Fibroblast of peridontal ligament (primary cell): ENCODE measurements around the gene ESPL1.
"Not testable (repeated sequence)": the region's sequence is repeated elsewhere in the genome, so short reads cannot be mapped to it uniquely, and the experiment has no call there.

Experiments used
- DNase-seq: peaks from one replicate; pipeline ENCODE4 v3.0.0-alpha.2; 2010; ENCODE audit errors: extremely low read depth

The ESPL1 gene

DNA sequence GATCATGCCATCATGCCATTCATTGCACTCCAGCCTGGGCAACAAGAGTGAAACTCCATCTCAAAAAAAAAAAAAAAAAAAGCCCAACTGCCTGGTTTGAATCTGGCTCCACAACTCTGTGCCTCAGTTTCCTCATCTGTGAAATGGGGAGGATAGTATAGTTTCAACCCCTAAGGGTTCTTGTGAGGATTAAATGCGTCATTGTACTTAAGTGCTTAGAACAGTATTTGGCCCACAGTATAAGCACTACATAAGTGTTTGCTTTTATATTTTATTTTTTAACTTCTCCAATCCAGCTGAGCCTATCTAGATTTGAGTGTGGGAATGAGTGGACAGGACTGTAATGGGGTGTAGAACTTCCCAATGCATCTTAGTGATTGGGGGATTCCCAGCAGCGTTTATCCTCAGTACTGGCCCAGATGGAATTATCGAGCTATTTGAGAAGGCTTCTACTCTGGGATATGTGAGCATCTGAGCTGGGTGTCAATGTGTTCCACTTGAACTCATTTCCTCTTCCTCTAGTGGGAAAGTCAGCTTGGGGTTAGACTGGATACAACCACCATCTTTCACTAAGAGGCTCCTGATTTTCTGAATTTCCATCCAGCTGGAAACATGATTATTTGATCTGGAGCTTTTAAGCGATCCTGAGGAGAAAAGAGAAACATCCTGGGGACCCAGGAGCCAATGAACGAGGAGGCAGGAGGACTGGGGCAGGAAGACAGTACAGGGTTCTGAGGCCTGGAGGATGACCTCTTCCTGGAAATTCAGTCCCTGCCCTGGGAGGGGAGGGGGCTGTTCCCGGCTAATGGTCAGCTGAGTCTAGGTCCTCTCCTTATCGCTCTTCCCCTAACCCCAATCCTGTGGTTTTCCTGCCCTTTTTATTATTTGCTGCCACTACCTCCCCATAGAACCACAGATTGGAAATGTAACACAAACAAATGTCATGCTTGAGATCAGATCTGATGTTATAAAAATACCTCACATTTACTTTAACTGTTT lies 9.3 kb upstream of the ESPL1 start:
- no peak for DNase-seq

DNA sequence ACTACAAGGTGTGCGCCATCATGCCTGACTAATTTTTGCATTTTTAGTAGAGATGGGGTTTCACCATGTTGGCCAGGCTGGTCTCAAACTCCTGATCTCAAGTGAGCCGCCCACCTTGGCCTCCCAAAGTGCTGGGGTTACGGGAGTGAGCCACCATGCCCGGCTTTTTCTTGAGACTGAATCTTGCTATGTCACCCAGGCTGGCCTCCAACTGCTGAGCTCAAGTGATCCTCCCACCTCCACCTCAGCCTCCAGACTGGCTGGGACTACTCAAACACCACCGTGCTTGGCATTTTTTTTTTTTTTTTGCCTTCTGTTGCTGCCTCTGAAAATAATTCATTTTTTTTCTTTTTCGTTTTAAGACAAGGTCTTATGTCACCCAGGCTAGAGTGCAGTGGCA lies 8.2 kb upstream of the ESPL1 start:
- no peak for DNase-seq

DNA sequence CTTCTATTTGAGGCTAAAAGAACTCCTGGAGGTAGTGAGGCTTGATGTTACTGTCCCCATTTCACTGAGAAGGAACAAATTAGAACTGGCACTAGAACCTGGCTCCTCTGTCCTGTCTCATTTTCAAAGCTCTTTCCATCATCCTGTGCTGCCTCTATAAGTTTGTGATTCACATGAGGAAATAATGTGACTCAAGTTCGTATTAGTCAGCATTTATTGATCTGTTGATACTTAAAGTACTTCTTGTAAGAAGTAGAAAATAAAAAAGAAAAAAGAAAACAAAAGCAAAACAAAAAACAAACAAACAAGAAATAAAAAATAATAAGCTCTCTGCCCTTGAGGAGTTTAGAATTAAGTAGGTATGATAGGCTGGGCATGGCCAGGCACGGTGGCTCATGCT lies 2.3 kb upstream of the ESPL1 start:
- no peak for DNase-seq

DNA sequence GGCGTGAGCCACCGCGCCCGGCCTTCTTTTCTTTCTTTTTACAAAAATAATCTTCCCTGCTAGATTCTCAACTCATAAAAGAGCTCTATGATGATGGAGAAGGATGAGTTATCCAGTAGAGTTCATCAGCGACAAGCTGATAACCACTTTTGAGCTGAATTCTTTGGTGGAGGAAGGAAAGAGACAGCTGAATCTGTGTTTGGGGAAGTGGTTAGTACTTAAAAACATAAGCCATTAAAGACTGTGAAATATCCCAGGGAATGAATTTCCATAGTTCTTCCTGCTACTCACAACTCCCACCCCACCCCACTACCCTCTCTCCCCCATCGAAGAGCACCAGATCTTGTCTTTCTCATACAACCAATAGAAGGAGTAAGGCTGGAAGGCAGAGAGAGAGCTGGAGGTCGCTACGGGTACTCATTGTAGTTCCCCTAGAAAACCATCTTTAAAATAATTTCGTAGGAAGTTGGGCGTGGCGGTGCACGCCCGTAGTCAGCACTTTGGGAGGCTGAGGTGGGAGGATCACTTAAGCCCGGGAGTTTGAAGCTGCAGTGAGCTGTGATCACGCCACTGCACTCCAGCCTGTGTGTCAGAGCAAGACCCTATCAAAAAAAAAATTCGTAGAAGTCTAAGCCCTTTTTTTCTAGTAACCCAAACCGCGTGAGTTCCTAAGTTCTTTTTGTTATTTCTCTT lies 647 bp upstream of the ESPL1 start:
- no peak for DNase-seq

DNA sequence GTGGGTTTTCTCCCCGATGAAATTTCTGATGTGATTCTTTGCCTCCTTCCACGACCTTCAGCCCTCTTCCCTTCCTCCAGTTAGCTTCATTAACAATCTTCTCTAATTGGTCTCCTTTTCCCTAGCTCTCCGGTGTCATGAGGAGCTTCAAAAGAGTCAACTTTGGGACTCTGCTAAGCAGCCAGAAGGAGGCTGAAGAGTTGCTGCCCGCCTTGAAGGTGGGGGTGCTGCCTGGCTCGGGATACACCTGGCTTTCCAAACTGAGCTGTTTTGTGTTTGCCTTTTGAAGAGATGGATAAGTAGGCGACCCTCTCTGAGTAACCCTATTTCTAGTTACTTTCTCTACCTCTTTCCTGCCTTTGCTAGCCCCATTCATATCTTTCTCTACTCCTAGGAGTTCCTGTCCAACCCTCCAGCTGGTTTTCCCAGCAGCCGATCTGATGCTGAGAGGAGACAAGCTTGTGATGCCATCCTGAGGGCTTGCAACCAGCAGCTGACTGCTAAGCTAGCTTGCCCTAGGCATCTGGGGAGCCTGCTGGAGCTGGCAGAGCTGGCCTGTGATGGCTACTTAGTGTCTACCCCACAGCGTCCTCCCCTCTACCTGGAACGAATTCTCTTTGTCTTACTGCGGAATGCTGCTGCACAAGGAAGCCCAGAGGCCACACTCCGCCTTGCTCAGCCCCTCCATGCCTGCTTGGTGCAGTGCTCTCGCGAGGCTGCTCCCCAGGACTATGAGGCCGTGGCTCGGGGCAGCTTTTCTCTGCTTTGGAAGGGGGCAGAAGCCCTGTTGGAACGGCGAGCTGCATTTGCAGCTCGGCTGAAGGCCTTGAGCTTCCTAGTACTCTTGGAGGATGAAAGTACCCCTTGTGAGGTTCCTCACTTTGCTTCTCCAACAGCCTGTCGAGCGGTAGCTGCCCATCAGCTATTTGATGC lies 797 bp downstream of the ESPL1 start:
- DNase-seq: no peak

DNA sequence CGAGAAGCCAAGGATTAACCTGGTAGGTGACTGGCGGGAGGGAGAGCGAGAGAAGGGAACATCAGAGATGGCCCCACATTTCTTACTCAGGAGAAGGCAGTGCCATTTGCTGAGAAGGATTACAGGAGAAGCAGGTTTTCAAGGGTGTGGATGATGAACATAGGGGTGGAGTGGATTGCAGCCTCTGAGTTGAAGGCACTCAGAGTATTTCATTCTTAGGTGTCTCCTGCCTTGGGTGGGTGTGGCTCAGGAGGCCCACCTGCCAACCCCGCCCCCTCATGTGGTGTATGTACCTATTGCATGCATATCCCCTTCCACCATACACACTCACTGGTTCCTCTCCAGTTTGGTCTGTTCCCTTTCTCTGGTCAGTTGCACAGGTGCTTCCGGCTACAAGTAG lies 6.3 kb downstream of the ESPL1 start:
- DNase-seq: no peak

DNA sequence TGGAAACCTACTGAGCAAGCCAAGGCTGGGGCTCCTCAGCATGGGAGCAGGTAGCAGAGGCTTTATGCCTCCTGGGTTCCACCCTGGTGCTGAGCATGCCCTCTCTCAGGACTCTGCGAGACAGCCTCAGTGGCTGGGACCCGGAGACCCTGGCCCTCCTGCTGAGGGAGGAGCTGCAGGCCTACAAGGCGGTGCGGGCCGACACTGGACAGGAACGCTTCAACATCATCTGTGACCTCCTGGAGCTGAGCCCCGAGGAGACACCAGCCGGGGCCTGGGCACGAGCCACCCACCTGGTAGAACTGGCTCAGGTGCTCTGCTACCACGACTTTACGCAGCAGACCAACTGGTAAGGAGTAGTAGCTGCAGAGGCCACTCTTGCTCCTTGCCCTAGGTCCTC lies 8.4 kb downstream of the ESPL1 start:
- DNase-seq: no peak

DNA sequence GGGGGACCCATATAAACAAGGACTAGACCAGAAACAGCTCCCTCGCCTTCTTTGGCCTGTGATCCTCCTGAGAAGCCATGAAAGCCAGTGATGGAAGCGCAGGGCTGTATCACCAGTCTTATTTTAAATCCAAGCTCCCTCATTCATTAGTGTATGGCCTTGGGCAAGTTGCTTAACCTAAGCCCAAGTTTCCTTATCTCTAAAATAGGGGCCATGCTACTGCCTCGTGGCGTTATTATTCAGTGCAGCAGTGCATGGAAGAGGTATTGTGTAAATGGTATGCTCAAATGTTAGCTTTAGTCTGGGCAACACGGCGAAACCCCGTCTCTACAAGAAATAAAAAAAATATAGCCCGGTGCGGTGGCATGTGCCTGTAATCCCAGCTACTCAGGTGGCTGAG lies 9.9 kb downstream of the ESPL1 start:
- DNase-seq: no peak

DNA sequence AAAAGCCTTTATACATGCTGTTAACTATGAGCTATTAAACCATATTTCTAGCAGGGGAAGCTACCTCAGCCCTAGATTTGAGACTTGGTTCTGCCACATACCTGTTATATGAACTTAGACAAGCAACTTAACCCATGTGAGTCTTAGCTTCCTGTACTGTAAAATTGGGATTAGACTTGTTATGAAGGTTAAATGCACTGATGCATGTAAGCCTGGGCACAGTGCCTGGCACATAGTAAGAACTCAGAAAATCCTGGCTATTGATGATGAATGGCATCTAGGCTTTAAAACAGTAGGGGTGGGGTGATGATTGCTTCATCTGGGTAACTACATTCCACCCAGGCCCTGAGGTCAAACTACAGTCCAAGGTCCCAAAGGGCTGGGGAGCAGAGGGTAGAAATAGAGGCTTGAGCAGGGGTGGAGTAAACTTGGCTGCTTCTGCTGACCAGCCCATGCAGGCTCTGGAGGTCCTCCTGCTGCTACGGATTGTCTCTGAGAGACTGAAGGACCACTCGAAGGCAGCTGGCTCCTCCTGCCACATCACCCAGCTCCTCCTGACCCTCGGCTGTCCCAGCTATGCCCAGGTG lies 11.3 kb downstream of the ESPL1 start:
- DNase-seq: no peak

DNA sequence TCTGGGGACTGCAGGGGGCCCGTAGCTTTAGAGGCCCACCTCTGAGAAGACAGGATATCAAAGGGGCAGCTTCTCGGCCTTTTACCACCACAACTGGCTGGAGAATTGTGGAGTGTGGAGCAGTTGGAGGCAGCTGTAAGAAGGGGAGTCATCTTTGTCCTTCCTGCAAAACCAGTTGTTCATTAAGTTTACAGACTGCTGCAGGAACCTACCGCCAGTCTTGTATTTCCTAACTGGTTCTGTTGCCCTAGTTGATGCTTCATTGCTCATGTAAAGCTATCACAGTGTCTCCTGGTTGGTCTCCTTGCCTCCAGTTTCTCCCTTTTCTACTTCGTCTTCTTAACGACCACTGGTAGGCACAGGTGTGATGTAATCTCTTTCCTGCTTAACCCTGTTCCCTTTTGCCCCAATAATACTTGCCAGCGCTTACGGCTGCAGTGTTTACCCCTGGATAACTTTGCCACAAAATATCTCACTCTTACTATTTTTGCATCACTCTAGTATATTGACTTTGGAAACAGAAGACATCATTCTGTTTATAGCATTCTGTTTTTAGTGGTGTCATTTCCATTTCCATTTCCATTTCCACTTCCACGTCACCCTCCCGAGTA lies 11.9 kb downstream of the ESPL1 start:
- no peak for DNase-seq

DNA sequence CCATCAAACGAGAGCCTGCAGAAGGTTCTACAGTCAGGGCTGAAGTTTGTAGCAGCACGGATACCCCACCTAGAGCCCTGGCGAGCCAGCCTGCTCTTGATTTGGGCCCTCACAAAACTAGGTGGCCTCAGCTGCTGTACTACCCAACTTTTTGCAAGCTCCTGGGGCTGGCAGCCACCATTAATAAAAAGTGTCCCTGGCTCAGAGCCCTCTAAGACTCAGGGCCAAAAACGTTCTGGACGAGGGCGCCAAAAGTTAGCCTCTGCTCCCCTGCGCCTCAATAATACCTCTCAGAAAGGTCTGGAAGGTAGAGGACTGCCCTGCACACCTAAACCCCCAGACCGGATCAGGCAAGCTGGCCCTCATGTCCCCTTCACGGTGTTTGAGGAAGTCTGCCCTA lies 18.3 kb downstream of the ESPL1 start:
- no peak for DNase-seq

DNA sequence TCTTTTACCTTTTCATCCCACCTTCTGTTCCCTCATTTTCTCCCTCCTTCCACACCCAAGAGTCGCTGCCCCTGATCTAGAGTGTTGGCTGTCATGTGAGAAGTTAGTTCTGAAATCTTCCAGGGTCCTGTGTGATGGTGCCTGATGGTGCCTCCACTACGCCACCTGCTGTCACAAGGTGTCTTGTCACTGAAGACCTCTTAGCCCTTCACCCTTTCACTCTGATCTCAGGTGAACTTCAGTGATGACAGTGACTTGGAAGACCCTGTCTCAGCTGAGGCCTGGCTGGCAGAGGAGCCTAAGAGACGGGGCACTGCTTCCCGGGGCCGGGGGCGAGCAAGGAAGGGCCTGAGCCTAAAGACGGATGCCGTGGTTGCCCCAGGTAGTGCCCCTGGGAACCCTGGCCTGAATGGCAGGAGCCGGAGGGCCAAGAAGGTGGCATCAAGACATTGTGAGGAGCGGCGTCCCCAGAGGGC lies 19.7 kb downstream of the ESPL1 start:
- peak; percentile 77 for DNase-seq

DNA sequence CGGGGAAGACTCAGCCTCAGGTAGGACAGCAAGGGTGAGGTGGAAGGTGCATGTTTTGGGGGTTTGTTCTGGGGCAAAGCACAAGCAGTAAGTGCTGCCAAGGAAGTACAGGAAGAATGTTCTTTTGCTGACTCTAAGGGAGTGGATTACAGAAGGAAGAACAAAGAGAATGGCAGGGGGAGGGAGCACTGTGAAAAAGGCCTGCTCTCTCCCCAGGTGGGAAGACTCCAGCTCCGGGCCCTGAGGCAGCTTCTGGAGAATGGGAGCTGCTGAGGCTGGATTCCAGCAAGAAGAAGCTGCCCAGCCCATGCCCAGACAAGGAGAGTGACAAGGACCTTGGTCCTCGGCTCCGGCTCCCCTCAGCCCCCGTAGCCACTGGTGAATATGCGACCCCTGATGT lies 20.2 kb downstream of the ESPL1 start:
- DNase-seq: no peak

DNA sequence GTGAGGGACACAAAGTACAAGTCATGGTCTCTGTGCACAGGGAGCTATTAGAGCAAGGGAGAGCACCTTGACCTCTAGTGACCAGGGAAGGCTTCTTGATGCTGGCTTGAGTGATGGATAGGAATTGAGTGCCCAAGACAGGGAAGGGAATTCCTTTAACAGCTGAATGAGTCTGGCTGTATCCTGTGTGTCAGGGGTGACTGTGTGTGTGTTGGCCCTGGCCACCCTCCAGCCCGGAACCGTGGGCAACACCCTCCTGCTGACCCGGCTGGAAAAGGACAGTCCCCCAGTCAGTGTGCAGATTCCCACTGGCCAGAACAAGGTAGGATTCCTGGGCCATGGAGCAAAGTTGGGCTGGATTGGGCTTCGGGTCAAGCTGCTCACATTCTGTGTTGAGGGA lies 21.8 kb downstream of the ESPL1 start:
- DNase-seq: peak; percentile 15

DNA sequence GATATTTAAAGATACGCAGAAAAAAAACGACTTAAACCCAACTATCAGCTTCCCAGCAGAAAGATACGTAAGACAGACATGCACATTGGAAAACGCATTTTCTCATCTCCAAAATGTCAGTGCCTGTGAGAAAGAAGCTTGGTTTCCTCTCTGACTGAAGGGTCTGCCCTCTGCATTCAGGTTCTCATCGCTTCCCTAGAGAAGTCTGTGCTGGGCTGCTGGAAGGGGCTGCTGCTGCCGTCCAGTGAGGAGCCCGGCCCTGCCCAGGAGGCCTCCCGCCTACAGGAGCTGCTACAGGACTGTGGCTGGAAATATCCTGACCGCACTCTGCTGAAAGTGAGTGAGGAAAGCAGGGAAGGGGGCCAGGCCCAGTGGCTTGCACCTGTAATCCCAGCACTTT lies 22.6 kb downstream of the ESPL1 start:
- DNase-seq: peak; percentile 47

DNA sequence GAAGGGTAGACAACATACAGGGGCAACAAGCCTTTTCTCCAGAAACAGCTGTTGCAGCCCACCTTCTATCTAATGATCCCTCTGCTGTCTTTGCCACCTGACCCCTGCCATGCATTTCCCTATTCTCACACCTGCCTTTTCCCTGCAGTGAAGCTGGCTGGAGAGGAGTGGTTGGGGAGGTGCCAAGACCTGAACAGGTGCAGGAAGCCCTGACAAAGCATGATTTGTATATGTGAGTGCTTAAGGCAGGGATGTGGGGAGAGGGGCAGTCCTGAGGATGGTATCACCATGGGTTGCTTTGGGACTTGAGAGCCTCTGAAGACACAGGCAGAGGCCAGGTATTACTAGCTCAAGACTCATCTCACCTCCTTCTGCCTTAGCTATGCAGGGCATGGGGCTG lies 24.3 kb downstream of the ESPL1 start:
- no peak for DNase-seq

DNA sequence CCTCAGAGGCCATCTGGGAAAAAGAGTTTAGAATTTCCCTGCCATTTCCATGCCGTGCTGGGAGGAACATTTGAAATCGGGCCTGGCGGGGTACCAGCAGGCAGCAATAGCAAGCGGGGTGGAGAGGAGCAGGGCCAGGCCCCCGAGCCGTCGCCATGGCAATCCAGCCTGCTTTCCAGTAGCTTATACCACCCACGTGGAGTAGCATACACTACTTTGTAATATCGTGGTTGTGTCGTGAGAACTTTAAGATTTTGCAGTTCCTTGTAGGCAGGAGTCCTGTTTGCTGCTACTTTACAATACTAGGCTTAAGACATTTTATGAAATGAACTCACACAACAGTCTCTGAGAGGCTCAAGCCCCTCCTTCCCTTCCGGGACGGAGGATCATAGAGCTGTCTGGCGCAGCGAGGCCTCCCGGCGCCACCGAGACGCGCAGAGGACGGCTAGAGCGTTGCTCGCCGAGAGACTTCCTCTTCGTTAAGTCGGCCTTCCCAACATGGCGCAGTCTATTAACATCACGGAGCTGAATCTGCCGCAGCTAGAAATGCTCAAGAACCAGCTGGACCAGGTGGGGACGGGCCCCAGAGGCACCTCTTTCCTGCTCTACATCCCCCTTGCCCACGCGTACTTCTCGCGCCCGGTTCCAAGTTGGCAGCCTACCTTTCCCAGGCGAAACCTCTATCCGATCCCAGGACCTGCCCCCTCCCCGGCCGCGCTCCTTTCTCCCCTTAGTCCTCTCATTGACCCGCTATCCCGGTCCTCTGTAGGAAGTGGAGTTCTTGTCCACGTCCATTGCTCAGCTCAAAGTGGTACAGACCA lies 27.2 kb downstream of the ESPL1 start, which contains the start of gene PFDN5:
PFDN5 (plus strand) TSS at position 473 of the 821 bp plus-strand sequence; CDS start at position 499, 26 bp downstream.
- peak; percentile 92 for DNase-seq

DNA sequence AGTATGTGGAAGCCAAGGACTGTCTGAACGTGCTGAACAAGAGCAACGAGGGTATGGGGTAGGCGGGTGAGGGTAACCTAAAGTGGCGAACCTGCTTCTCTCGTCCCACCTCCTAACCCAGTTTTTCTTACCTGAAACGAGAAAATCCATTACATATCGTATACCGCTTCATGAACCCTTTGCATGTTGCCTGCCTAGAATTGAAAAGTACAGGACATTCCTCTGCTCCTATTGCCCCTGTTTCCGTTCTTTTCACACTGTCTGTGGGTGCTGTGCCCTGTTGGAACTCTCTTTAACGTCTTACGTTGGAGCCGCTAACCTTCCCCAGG lies 27.8 kb downstream of the ESPL1 start:
- DNase-seq: no peak

DNA sequence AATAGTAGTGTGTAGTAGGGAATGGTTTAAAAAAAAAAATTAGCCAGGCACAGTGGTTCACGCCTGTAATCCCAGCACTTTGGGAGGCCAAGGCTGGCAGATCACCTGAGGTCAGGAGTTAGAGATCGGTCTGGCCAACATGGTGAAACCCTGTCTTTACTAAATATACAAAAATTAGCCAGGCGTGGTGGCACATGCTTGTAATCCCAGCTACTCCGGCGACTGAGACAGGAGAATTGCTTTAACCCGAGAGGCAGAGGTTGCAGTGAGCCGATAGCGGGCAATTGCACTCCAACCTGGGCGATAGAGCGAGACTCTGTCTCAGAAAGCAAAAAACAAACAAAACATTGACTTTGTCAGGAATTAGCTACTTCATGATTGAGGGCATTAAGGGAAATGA lies 29.0 kb downstream of the ESPL1 start:
- not testable (repeated sequence) for DNase-seq

DNA sequence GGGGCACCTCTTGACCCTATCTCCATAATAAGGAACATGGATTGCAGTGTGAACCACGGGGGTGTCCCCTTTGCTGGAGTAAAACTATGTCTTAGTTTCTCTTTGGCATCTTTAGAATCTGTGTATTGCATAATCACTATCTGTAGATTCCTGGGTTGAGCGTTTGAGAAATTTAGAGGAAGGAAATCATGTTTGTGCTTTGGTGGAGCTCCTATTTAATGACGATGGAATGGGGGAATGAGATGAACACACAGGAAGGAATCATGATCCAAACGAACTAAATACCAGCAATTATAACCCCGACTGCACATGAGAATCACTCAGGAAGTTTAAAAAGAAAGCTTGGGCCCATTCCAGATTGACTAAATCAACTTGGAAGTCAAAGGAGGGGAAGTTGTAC lies 30.1 kb downstream of the ESPL1 start:
- peak; percentile 97 for DNase-seq
